ENCODE measurements around the gene DCUN1D5. TPM values are rescaled to one million over a fixed set of nuclear protein-coding genes. Genes with fewer than 3 reads are reported as not detected.

DCUN1D5 gene
- total and polyA plus RNA-seq, 9 of the 15 experiments (the other 6 are each of a cell fraction or from before 2014, with no cell fraction given): 38.4 to 242 (median 115) TPM

DNA sequence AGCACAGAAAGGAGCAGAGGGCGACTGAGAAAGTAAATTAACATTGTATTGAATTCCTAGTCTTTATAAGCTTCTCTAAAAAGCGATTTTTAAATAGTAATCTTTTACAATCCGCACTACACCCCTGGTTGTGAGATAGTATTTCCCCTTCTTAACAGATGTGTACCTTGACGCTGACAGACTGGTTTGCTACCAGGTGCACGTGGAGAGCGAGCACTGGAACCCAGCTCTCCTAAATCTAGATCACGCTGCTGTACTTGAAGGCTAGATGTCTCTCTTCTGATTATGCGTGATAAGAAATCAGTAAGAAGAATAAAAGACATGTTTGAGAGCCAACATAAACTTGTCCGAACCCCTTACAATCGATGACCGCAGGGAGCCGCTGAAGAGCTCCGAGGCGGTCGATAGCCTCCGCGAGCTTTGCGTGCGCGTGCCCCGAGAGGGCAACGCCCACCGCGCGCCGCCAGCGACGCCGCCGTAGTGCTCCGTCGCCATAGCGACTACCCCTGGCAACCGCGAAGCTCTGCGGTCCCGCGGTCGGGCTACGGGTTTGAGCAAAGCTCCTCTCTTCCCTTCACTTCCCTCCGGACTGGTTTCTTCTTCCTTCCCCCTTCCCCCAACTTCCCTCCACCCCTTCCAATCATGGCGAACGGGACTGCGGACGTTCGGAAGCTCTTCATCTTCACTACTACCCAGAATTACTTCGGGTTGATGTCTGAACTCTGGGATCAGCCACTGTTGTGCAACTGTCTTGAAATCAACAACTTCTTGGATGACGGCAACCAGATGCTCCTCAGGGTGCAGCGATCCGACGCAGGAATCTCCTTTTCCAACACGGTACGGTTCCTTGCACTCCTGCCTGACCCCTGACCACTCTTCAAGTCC is 17.2 kb upstream of the DCUN1D5 start, which contains the start of gene DYNC2H1 (continued):
- no peak for TF ChIP-seq ZNF311 (CRISPR knock-in tag; IDR thresholded peaks at IDR 0.05)
- no peak for TF ChIP-seq XRCC5 (IDR thresholded peaks at IDR 0.05; ENCODE audit: low read depth, low read length)
- TF ChIP-seq KHSRP (IDR thresholded peaks at IDR 0.05): no peak
- TF ChIP-seq OTX1 (CRISPR knock-in tag; IDR thresholded peaks at IDR 0.05): no peak
- peak; percentile 73 for TF ChIP-seq CTBP1 (IDR thresholded peaks at IDR 0.05; ENCODE audit: borderline replicate concordance)
- TF ChIP-seq TCF3 (CRISPR knock-in tag; IDR thresholded peaks at IDR 0.05): no peak
- no peak for TF ChIP-seq LARP7 (IDR thresholded peaks at IDR 0.05)
- peak in 1 of 2 experiments; percentile 33; a peak in 1 of 4 replicates for TF ChIP-seq FOXK2 (conservative IDR thresholded peaks at IDR 0.05 in 1 of 2, IDR thresholded peaks at IDR 0.05 in 1 of 2; ENCODE audit: low read depth in 2 of 2)
- TF ChIP-seq, protein P1, sequence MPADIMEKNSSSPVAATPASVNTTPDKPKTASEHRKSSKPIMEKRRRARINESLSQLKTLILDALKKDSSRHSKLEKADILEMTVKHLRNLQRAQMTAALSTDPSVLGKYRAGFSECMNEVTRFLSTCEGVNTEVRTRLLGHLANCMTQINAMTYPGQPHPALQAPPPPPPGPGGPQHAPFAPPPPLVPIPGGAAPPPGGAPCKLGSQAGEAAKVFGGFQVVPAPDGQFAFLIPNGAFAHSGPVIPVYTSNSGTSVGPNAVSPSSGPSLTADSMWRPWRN (IDR thresholded peaks at IDR 0.05; ENCODE audit: low read depth): no peak
- no peak for TF ChIP-seq NFE2 (IDR thresholded peaks at IDR 0.05; ENCODE audit: low read depth)
- TF ChIP-seq SMARCA4 (IDR thresholded peaks at IDR 0.05): peak; percentile 43; the same call in 1 of the 2 replicates
- TF ChIP-seq CTCF (IDR thresholded peaks at IDR 0.05 in 2 of 3, conservative IDR thresholded peaks at IDR 0.05 in 1 of 3; ENCODE audit: insufficient read depth in 2 of 3, low read depth in 1 of 3, low read length in 3 of 3): peak; percentile 47 to 63 (median 55)
- no peak for TF ChIP-seq ZNF23 (CRISPR knock-in tag; IDR thresholded peaks at IDR 0.05)
- no peak for TF ChIP-seq DEAF1 (CRISPR knock-in tag; IDR thresholded peaks at IDR 0.05)
- no peak for TF ChIP-seq ZNF263 (CRISPR knock-in tag; IDR thresholded peaks at IDR 0.05; ENCODE audit: borderline replicate concordance)
- TF ChIP-seq, protein P2, sequence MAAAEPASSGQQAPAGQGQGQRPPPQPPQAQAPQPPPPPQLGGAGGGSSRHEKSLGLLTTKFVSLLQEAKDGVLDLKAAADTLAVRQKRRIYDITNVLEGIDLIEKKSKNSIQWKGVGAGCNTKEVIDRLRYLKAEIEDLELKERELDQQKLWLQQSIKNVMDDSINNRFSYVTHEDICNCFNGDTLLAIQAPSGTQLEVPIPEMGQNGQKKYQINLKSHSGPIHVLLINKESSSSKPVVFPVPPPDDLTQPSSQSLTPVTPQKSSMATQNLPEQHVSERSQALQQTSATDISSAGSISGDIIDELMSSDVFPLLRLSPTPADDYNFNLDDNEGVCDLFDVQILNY (CRISPR knock-in tag; IDR thresholded peaks at IDR 0.05): no peak
- TF ChIP-seq, protein P3, sequence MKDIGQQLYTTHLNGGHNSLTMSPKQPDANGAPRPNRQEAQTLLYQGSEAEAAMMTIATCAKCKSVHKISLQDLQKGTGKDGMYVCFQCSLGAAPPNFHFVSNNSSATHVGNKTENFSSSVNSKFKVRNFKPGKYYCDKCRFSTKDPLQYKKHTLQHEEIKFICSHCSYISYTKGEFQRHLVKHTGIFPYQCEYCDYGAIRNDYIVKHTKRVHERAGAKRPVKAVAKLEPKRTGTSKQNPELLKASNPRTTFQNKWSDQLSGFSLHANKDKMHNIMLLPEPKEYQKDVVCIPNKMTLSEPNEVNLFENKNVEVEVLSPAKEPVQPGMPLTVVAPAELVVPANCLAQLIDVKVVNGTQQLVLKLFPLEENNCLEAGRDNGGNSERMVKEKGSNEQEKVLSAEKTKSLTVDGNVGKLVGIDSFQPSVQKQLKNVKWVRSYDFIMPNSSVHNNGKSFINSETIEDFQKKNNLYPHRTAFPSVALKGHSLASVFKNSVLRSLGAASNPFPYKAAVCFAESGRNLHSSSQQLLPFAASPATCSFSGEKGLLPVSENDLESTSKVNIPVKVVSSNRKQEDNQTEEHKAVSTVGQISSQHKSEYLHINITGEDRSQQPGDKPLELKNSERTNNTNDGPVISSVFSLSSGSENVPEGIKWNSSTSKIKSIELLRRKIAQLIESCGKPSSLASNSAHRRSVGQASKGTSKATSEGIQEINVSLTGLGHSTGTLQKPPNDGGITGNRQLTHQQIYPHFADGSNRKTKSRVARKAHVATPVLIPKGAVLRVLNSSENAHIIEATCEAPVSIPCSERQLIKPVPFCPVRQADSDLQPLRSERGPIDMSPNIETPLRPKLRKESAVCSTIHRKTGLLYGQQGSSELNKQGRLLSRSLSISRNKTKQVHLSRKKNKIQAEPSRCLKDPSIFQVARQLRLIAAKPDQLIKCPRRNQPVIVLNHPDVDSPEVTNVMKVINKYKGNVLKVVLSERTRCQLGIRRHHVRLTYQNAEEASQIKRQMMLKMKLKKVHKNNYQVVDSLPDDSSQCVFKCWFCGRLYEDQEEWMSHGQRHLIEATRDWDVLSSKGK (CRISPR knock-in tag; IDR thresholded peaks at IDR 0.05): no peak
- no peak for TF ChIP-seq DDX20 (tag; IDR thresholded peaks at IDR 0.05; ENCODE audit: low read depth)
- no peak for TF ChIP-seq IFI16 (CRISPR knock-in tag; IDR thresholded peaks at IDR 0.05)
